B cell (primary cell): ENCODE measurements around the gene SCN1A. TPM values are rescaled to one million over a fixed set of nuclear protein-coding genes. Genes with fewer than 3 reads are reported as not detected.

Experiments used
- ATAC-seq: fragments of 200-7000 bp; cut with Tn5 transposase; one replicate; pipeline ENCODE4 v1.10.0; 2021; ENCODE audit warnings: low read depth, mild to moderate bottlenecking, moderate number of reproducible peaks, moderate library complexity
- CTCF ChIA-PET: fragments of 350-600 bp; sonication (Branson Sonifier 250); formaldehyde crosslinking; loops from one replicate; lab custom pipeline; 2021; ENCODE audit warnings: antibody characterized with exemption, inconsistent platforms; lab: Charles Lee
- POLR2A ChIA-PET: fragments of 350-600 bp; sonication (Branson Sonifier 250); formaldehyde crosslinking; loops from one replicate; lab custom pipeline; 2021; ENCODE audit warnings: antibody characterized with exemption; lab: Charles Lee
- DNase-seq: peaks from one replicate; pipeline ENCODE4 v3.0.0; 2013
- H2AFZ ChIP-seq: 2 replicates; pipeline ENCODE4 v1.6.1; 2012; ENCODE audit warnings: mild to moderate bottlenecking, low read depth, low read length; ENCODE audit not compliant: insufficient read depth, poor library complexity, severe bottlenecking
- H3K27ac ChIP-seq, 2 donors: 1 replicate in 1 of 2; 2 replicates in 1 of 2; pipeline ENCODE4 v1.5.1; 2012 to 2013; ENCODE audit warnings: low read length in 2 of 2, mild to moderate bottlenecking in 2 of 2, moderate library complexity in 1 of 2
- H3K27me3 ChIP-seq, 4 experiments: fragments of 200-600 bp in 1 of 4; sonication (generic) in 1 of 4; replicated peaks in 1 of 4; 1 replicate in 2 of 4; 2 replicates in 2 of 4; pipeline versions ENCODE4 v1.6.1 to v1.7.0; 2013 to 2016; ENCODE audit warnings: low read length in 3 of 4, mild to moderate bottlenecking in 2 of 4, mixed read lengths in 1 of 4, moderate library complexity in 1 of 4; ENCODE audit not compliant: insufficient read depth in 4 of 4, control insufficient read depth in 3 of 4; ENCODE audit errors: control extremely low read depth in 1 of 4
- H3K36me3 ChIP-seq, 2 experiments: replicated peaks in 1 of 2; 1 replicate in 1 of 2; 2 replicates in 1 of 2; pipeline versions ENCODE4 v1.6.1 to v1.7.1; 2013; ENCODE audit warnings: low read length in 1 of 2; ENCODE audit not compliant: insufficient read depth in 2 of 2, control insufficient read depth in 1 of 2; ENCODE audit errors: control extremely low read depth in 1 of 2, extremely low read depth in 1 of 2
- H3K4me1 ChIP-seq, 2 donors: fragments of 200-600 bp in 1 of 2; sonication (generic) in 1 of 2; 1 replicate in 1 of 2; 2 replicates in 1 of 2; pipeline versions ENCODE4 v1.5.1 to v1.6.1; 2013 to 2017; ENCODE audit warnings: low read length in 2 of 2; ENCODE audit not compliant: control insufficient read depth in 2 of 2, insufficient read depth in 2 of 2
- H3K4me2 ChIP-seq: replicated peaks from 2 replicates; pipeline ENCODE3; 2012; ENCODE audit warnings: mild to moderate bottlenecking, low read depth, low read length; ENCODE audit not compliant: poor library complexity, severe bottlenecking
- H3K4me3 ChIP-seq, 5 experiments: fragments of 200-600 bp in 1 of 5; sonication (generic) in 1 of 5; 1 replicate in 3 of 5; 2 replicates in 2 of 5; pipeline versions ENCODE4 v1.5.1 to v1.7.0; 2011 to 2016; ENCODE audit warnings: low read length in 4 of 5, mild to moderate bottlenecking in 4 of 5, low read depth in 2 of 5, control low read depth in 1 of 5, moderate library complexity in 1 of 5; ENCODE audit not compliant: insufficient read depth in 1 of 5; ENCODE audit errors: control extremely low read depth in 1 of 5, extremely low read depth in 1 of 5
- H3K79me2 ChIP-seq: fragments of 200-600 bp; sonication (generic); one replicate; pipeline ENCODE4 v1.6.0; 2016; ENCODE audit warnings: low read length; ENCODE audit not compliant: control insufficient read depth, insufficient read depth
- H3K9ac ChIP-seq: fragments of 200-600 bp; sonication (generic); 2 replicates; pipeline ENCODE4 v1.6.1; 2017; ENCODE audit warnings: mild to moderate bottlenecking, low read length, moderate library complexity
- H3K9me3 ChIP-seq, 3 donors: one replicate each; pipeline versions ENCODE4 v1.6.1 to v1.7.1; 2013; ENCODE audit warnings: low read length in 2 of 3; ENCODE audit not compliant: control insufficient read depth in 2 of 3, insufficient read depth in 1 of 3; ENCODE audit errors: control extremely low read depth in 1 of 3
- H4K20me1 ChIP-seq: 2 replicates; pipeline ENCODE4 v1.6.0; 2012; ENCODE audit warnings: mild to moderate bottlenecking, low read length; ENCODE audit not compliant: insufficient read depth, control insufficient read depth, poor library complexity, severe bottlenecking
- H3K27ac Mint-ChIP-seq: one replicate; pipeline ENCODE4 v1.8.0; 2021; ENCODE audit warnings: mixed read lengths
- H3K27me3 Mint-ChIP-seq: one replicate; pipeline ENCODE4 v1.8.0; 2021; ENCODE audit warnings: mixed read lengths
- H3K4me1 Mint-ChIP-seq: one replicate; pipeline ENCODE4 v1.8.0; 2021; ENCODE audit warnings: mixed read lengths
- H3K4me3 Mint-ChIP-seq: one replicate; pipeline ENCODE4 v1.8.0; 2021; ENCODE audit warnings: mixed read lengths
- H3K9me3 Mint-ChIP-seq: one replicate; pipeline ENCODE4 v1.8.0; 2022; ENCODE audit warnings: mixed read lengths; ENCODE audit not compliant: insufficient read depth
- CTCF ChIP-seq: fragments of 200-600 bp; IDR thresholded peaks from one replicate; pipeline ENCODE4 v1.8.0; 2022; ENCODE audit warnings: antibody characterized with exemption, mild to moderate bottlenecking
- EZH2 ChIP-seq: IDR thresholded peaks from 2 replicates; pipeline ENCODE4 v1.6.1; 2012; ENCODE audit warnings: borderline replicate concordance, low read depth, mild to moderate bottlenecking, moderate library complexity, low read length; ENCODE audit not compliant: insufficient read depth, poor library complexity, severe bottlenecking
- WGBS: methylation state at CpG from one replicate; pipeline ENCODE4 v1.1.5; 2013; ENCODE audit warnings: missing lambda C conversion rate; ENCODE audit not compliant: insufficient coverage; 5-methylcytosine and 5-hydroxymethylcytosine counted together
- intact Hi-C: fragments of 100-400 bp; cut with micrococcal nuclease; formaldehyde crosslinking; loops from one replicate; pipeline ENCODE4 v1.10.0; 2022
- polyA plus RNA-seq: library from polyadenylated mRNA; depleted of rRNA; stranded (reverse); fragments of >200 nt; gene quantifications from 2 replicates; pipeline ENCODE4 v1.2.3, GENCODE V29; 2012
- total RNA-seq, 2 donors: library from RNA; stranded (reverse); fragments of 120-200 nt in 1 of 2; gene quantifications; 1 replicate in 1 of 2; 2 replicates in 1 of 2; pipeline versions ENCODE4 v1.2.3 to v1.2.4, GENCODE V29; 2013 to 2022

Gene SCN1A
- total and polyA plus RNA-seq, 2 donors (not counting 1 experiment from before 2014, with no cell fraction given): not detected

DNA sequence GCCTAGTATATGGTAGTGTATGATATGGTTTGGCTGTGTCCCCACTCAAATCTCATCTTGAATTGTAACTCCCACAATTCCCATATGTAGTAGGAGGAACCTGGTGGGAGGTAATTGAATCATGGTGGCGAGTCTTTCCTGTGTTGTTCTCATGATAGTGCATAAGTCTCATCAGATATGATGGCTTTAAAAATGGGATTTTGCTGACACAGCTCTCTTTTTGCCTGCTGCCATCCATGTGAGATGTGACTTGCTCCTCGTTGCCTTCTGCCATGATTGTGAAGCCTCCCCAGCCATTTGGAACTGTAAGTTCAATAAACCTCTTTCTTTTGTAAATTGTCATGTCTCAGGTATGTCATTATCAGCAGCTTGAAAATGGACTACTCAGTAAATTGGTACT is 9.5 kb upstream of the SCN1A start:
- Histone ChIP-seq H4K20me1 (no peaks in the 10 kb centered on the region), H3K79me2 (no peaks in the 10 kb centered on the region), H2AFZ (no peak overlapping the region), H3K4me3 (no peak overlapping the region), H3K27ac (no peak overlapping the region), H3K9me3 (no peaks in the 10 kb centered on the region), H3K36me3 (no peaks in the 10 kb centered on the region), H3K4me2 (no peak overlapping the region), H3K9ac (no peak overlapping the region), H3K4me1 (no peaks in the 10 kb centered on the region), H3K27me3 (no peaks in the 10 kb centered on the region)
- Mint-ChIP-seq H3K4me1 (no peaks in the 10 kb centered on the region), H3K27me3 (peaks cover 3% of the 10 kb centered on the region), H3K9me3 (no peaks in the 10 kb centered on the region), H3K27ac (no peak overlapping the region), H3K4me3 (no peak overlapping the region)
- WGBS: no CpG with 5 or more reads among the region's 2 CpGs
- no peak for DNase-seq
- TF ChIP-seq CTCF: no peak
- POLR2A ChIA-PET: no interaction called here
- no peak for ATAC-seq
- intact Hi-C loops: no loop called here
- CTCF ChIA-PET: interaction anchor here (1.0 kb wide), 1 partner anchor 9 kb away, joined by 3 read pairs; the partner anchor contains the start of gene SCN1A

DNA sequence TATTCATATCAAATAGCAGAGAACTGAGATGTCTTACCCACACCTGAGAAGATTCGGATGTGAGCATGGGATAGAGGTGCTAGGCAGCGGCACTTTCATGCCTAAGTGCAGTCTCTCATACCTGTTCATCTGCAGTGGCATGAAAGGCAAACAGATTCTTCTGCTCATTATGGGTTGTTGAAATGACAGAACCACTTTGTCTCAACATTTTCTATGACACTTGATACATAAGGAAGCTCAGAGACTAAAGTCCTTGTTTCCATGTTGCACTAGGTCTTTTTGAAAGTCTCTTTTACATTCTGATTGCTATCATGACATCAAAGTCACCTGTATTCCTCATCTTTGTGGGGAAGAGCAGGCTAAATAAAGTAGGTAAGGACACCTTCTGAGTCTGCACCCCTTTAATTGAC is 8.0 kb upstream of the SCN1A start:
- no peak overlapping the region for H3K4me3 Mint-ChIP-seq
- H3K4me1 Mint-ChIP-seq: no peaks in the 10 kb centered on the region
- H3K9ac ChIP-seq: no peak overlapping the region
- no peak overlapping the region for H2AFZ ChIP-seq
- ChIA-PET POLR2A (no interaction called here), CTCF (no interaction called here)
- H3K36me3 ChIP-seq: no peaks in the 10 kb centered on the region
- H3K79me2 ChIP-seq: no peaks in the 10 kb centered on the region
- no peak for TF ChIP-seq EZH2
- TF ChIP-seq CTCF: no peak
- no peaks in the 10 kb centered on the region for H3K4me1 ChIP-seq
- H3K9me3 ChIP-seq: no peaks in the 10 kb centered on the region
- no peaks in the 10 kb centered on the region for H3K9me3 Mint-ChIP-seq
- H3K4me2 ChIP-seq: no peak overlapping the region
- H3K4me3 ChIP-seq: no peak overlapping the region
- intact Hi-C loops: no loop called here
- ATAC-seq: no peak
- H3K27me3 ChIP-seq: peaks cover 0 to 3% (median 1%) of the 10 kb centered on the region in 4 experiments
- DNase-seq: no peak
- no peaks in the 10 kb centered on the region for H4K20me1 ChIP-seq
- peaks cover 3% of the 10 kb centered on the region for H3K27me3 Mint-ChIP-seq
- WGBS: 100% methylated on average over 2 of the region's 2 CpGs
- H3K27ac Mint-ChIP-seq: no peak overlapping the region
- H3K27ac ChIP-seq: no peak overlapping the region
